GM11168 (cell line): ENCODE data around the gene RNASE13.
"Not testable (repeated sequence)": the region's sequence is repeated elsewhere in the genome, so short reads cannot be mapped to it uniquely, and the experiment has no call there.

Experiments
- in situ Hi-C: fragments of 300-500 bp; cut with MboI; formaldehyde crosslinking; loops from one replicate; pipeline ENCODE4 v1.12.0; 2022; ENCODE audit warnings: low sequenced_read_pairs; ENCODE audit not compliant: unreplicated experiment

Gene RNASE13

GRCh38 chr14:21043387-21043973, 8.9 kb upstream of the RNASE13 start:
- in situ Hi-C loops = no loop called here

GRCh38 chr14:21042918-21043317, 8.3 kb upstream of the RNASE13 start:
- in situ Hi-C loops = no loop called here

GRCh38 chr14:21041676-21042433, 7.2 kb upstream of the RNASE13 start, which contains the start of gene RNASE7:
TSS of gene RNASE7 (plus strand) at chr14:21042362. CDS start at chr14:21042993, 631 bp downstream.
- in situ Hi-C loops = no loop called here

GRCh38 chr14:21040941-21041340, 6.3 kb upstream of the RNASE13 start:
- in situ Hi-C loops = not testable (repeated sequence)

GRCh38 chr14:21040370-21040925, 5.8 kb upstream of the RNASE13 start:
- in situ Hi-C loops = no loop called here

- in situ Hi-C loops = no loop called here
These were observed 5.2 kb upstream of the RNASE13 start for GRCh38 chr14:21039585-21040369.

- in situ Hi-C loops = no loop called here
These were observed 4.1 kb upstream of the RNASE13 start for GRCh38 chr14:21038441-21039422.

- in situ Hi-C loops = no loop called here
These were observed 2.5 kb upstream of the RNASE13 start for GRCh38 chr14:21037156-21037555.

- in situ Hi-C loops = no loop called here
These were observed 2.1 kb upstream of the RNASE13 start for GRCh38 chr14:21036751-21037150.

GRCh38 chr14:21033133-21033698, 1.4 kb downstream of the RNASE13 start:
- in situ Hi-C loops = no loop called here

- in situ Hi-C loops = no loop called here
These were observed 2.1 kb downstream of the RNASE13 start for GRCh38 chr14:21032326-21033132.

GRCh38 chr14:21030531-21030930, 4.1 kb downstream of the RNASE13 start:
- in situ Hi-C loops = no loop called here

GRCh38 chr14:21029917-21030316, 4.7 kb downstream of the RNASE13 start, which contains the start of gene TPPP2:
TSS of gene TPPP2 (plus strand) at chr14:21030217. CDS start at chr14:21030582, 365 bp downstream.
- in situ Hi-C loops = no loop called here

- in situ Hi-C loops = no loop called here
These were observed 7.7 kb downstream of the RNASE13 start for GRCh38 chr14:21026988-21027315.

GRCh38 chr14:21026274-21026987, 8.2 kb downstream of the RNASE13 start:
- in situ Hi-C loops = no loop called here

- in situ Hi-C loops = no loop called here
These were observed 9.0 kb downstream of the RNASE13 start for GRCh38 chr14:21025371-21026273.
